Hepatic stellate cell (primary cell): ENCODE data around the gene SLX4IP.
A peak's percentile ranks its signal among the peaks of the same experiment; 100 is the strongest.
"Not testable (repeated sequence)": the region's sequence is repeated elsewhere in the genome, so short reads cannot be mapped to it uniquely, and the experiment has no call there.

Experiments used
- DNase-seq: peaks from one replicate; pipeline ENCODE4 v3.0.0; 2011; ENCODE audit warnings: low spot score

Gene SLX4IP

GRCh38 chr20:10573951-10574339 is 138.8 kb downstream of the SLX4IP start:
- DNase-seq: no peak

DNA sequence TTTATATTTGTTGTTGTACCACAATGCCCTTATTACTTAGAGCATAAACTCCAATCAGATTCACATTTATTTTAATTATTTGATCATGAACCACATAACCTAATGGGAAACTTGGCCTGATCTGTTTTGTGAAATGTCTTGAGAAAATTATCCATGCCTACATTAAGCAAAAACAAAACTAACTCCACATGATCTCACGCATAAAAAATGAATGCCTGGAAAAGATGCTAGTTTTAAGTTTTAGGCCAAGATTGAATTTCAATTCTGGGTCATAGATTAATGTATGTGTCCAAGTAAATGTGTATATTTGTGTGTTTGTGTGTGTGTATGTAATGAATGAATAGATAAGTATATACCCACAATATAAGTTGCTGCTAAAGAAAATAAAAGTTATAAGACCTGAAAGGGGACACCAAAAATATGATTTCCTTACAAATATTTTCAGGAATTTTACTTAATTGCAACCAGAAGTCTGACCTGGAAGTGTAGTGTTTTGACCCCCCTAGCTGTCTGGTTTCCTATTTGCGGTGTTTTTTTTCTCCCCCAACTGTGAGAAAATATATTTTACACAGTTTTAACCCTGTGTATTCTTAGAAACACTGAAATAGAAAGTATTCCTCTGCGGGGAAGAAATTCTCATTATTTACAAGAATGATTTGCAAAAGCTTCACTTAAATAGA is 141.4 kb downstream of the SLX4IP start:
- DNase-seq: no peak

DNA sequence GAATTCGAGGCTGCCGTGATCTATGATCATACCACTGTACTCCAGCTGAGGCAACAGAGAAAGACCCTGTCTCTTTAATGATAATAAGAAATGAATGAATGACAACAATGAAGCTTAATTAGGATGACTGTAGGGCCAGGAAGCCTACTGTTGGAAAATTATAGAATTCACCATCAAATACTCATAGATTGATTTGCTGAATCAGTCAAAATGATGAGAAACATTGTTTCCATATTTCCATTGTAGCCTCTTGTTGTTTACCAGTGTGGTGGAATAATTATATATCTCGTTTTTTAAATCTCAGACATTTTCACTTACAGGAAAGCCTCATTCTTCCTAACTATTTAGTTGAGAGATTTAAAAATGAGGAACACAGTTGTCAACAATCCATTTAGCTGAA is 142.5 kb downstream of the SLX4IP start:
- DNase-seq: no peak

GRCh38 chr20:10578607-10579006 is 143.5 kb downstream of the SLX4IP start:
- DNase-seq: no peak

- DNase-seq: no peak
Observed at GRCh38 chr20:10579942-10580341, 144.8 kb downstream of the SLX4IP start.

DNA sequence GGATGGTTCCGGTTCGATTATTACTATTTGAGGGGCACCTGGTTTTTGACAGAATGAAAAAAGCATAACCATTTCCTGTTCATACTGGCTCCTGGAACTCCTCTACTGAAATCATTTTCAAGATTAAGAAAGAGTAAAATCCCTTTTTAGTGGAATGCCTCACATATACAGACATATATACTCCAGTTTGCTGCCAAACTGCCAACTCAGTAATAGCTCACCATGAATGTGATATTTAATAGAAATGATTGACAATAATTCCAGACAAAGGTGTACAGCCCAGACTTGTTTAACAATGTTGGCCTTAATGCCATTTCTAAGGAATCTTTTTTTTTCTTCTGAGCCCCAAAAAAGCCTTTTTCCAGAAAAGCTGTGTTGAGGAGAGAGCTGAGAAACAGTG is 145.6 kb downstream of the SLX4IP start:
- no peak for DNase-seq

GRCh38 chr20:10581823-10582222 is 146.7 kb downstream of the SLX4IP start:
- no peak for DNase-seq

- DNase-seq: no peak
Observed at GRCh38 chr20:10584371-10584770, 149.3 kb downstream of the SLX4IP start.

- DNase-seq: no peak
Observed at GRCh38 chr20:10585308-10585707, 150.2 kb downstream of the SLX4IP start.

GRCh38 chr20:10586296-10586695 is 151.2 kb downstream of the SLX4IP start:
- DNase-seq: no peak

DNA sequence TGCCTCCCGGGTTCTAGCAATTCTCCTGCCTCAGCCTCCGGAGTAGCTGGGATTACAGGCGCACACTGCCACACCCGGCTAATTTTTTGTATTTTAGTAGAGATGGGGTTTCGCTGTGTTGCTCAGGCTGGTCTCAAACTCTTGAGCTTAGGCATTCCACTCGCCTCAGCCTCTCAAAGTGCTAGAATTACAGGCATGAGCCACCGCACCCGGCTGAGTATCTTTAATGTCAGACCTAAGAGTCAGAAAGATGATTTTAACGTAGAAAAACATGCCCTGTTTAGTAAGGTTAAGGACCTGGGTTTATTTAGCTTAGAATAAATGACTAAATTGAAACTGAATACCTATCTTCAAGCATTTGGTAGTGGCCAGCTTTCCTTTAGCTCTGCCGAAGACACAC is 155.3 kb downstream of the SLX4IP start:
- not testable (repeated sequence) for DNase-seq

DNA sequence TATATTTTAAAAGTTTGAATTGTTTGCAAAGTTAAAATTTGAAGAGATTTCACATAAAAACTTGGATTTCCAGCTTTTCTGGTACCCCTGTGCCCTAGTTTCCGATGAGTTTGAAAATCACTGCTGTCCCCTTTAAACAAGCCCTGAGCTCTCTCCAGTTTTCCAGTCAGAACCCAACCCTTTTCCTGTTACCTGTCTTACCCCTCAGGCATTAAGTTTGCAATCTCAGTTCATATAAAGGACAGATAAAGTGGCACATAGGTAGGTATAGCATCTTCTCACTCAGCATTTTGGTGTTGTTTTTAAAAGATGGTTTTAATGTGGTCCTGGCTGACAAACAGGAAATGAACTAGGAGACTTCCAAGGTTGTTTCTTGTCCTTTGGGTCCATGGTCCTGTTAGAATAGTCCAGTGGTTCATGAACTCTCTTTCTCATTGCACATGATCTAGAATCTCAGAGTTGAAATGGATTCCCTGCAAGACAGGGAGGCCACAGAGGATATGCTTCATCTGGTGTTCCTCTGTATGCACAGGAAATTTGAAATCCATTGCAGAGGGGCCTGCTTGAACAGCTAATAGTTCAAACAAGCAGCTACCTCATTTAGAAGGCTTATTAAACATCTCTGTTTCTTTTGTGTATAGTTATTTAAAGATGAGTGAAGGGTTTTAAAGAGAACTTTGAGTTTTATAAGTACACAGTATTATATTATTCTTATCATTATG is 156.0 kb downstream of the SLX4IP start:
- no peak for DNase-seq

GRCh38 chr20:10591946-10592521 is 156.9 kb downstream of the SLX4IP start:
- DNase-seq: no peak

GRCh38 chr20:10594296-10594868 is 159.3 kb downstream of the SLX4IP start:
- DNase-seq: no peak

GRCh38 chr20:10595266-10595665 is 160.2 kb downstream of the SLX4IP start:
- DNase-seq: no peak

DNA sequence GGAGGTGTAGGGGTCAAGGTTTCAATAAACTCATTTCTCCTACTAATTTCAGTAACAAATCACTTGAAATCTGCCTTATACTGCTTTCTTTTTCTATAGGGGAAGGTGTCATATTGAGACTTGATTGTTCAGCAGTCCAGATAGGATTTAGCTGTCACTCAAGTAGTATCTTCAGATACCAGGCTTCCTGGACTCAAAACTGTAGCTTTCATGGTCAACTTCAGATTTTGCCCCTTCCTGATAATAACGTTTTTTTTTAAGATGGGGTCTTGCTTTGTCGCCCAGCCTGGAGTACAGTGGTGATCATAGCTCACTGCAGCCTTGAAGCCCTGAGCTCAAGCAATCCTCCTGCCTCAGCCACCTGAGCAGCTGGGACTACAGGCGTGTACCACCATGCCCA is 160.9 kb downstream of the SLX4IP start:
- no peak for DNase-seq

DNA sequence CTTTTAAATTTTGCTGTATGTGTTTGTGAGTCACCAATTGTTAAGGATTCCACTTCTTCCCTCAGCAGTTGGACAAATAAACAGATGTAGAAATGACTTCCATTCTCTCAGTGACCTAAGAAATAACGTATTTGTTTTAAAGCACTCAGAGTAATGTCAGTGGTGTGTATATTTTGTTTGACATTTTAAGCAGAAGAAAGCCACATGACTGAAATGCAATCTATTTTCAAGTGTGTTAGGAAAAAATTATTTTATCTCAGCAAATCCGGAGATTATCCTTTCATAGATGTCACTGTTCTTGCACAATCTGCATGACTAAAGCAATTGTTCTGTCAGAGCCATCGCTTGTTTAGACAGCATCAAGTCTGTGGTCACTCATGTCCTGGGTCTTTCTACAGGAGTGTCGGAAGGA is 161.6 kb downstream of the SLX4IP start:
- DNase-seq: no peak

DNA sequence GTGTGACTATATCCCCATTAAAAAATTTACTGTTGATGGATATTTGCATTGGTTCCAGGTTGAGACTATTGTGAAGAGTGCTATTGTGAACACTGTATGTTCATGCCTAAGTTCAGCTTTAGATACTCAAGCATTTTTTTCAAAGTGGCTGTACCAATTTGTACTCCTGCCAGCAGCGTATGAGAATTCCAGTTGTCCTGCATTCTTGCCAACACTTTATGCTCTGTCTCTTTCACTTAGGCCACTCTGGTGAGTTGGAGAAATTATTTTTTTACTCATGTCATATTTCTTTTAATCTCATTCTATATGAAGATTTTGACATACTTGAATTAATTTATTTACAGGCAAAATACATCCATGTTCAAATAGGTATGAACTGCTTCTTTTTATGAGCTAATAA is 162.5 kb downstream of the SLX4IP start:
- no peak for DNase-seq

GRCh38 chr20:10602221-10602871 is 167.2 kb downstream of the SLX4IP start:
- no peak for DNase-seq

DNA sequence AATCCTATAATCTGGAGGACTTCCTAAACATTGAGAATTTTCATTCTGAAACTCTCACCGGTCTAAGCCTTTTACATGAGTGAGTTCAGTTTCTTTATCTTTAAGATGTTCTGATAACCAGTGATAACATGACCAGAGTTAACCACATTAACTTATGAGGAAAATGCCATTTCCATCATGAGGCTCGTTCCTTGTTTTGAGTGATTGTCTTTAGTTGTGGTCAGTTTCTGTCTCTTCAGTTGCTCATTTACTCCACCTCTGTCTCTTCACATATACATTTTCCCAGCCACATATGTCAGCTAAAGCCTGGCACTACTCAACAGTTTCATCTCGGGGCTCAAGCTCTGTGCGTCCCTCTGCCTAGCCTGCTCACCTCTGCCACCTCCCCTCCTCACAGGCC is 168.3 kb downstream of the SLX4IP start:
- DNase-seq: no peak

GRCh38 chr20:10603971-10604864 is 169.1 kb downstream of the SLX4IP start:
- DNase-seq: peak; percentile 80
